Measurements from ENCODE around the gene DNAJC6.
A peak's percentile ranks its signal among the peaks of the same experiment; 100 is the strongest.
"Not testable (repeated sequence)": the region's sequence is repeated elsewhere in the genome, so short reads cannot be mapped to it uniquely, and the experiment has no call there.

The DNAJC6 gene

GRCh38 chr1:65360648-65361047 is 51.3 kb downstream of the DNAJC6 start:
- DNase-seq = no peak

- DNase-seq = no peak
Observed at GRCh38 chr1:65362545-65362944, 53.2 kb downstream of the DNAJC6 start.

- DNase-seq = no peak
Observed at GRCh38 chr1:65363484-65363883, 54.1 kb downstream of the DNAJC6 start.

- no peak for DNase-seq
Observed at GRCh38 chr1:65368403-65368802, 59.1 kb downstream of the DNAJC6 start.

- DNase-seq = no peak
Observed at GRCh38 chr1:65371544-65371943, 62.2 kb downstream of the DNAJC6 start.

GRCh38 chr1:65372557-65372956 is 63.2 kb downstream of the DNAJC6 start:
- DNase-seq = no peak

- DNase-seq = no peak
Observed at GRCh38 chr1:65377496-65378246, 68.3 kb downstream of the DNAJC6 start.

- DNase-seq = no peak
Observed at GRCh38 chr1:65378247-65378946, 69.1 kb downstream of the DNAJC6 start.

- DNase-seq = not testable (repeated sequence)
Observed at GRCh38 chr1:65384426-65384825, 75.1 kb downstream of the DNAJC6 start.

GRCh38 chr1:65386439-65386838 is 77.1 kb downstream of the DNAJC6 start:
- DNase-seq = no peak

- peak; percentile 12 for DNase-seq
Observed at GRCh38 chr1:65387821-65388220, 78.5 kb downstream of the DNAJC6 start.

GRCh38 chr1:65388908-65389695 is 79.8 kb downstream of the DNAJC6 start:
- DNase-seq = peak; percentile 13

- no peak for DNase-seq
Observed at GRCh38 chr1:65392497-65392896, 83.2 kb downstream of the DNAJC6 start.

GRCh38 chr1:65393347-65393746 is 84.0 kb downstream of the DNAJC6 start:
- peak; percentile 70 for DNase-seq

- no peak for DNase-seq
Observed at GRCh38 chr1:65393928-65394327, 84.6 kb downstream of the DNAJC6 start.

- DNase-seq = peak; percentile 55
Observed at GRCh38 chr1:65395887-65396612, 86.7 kb downstream of the DNAJC6 start.

GRCh38 chr1:65398083-65398482 is 88.7 kb downstream of the DNAJC6 start:
- no peak for DNase-seq

GRCh38 chr1:65399003-65399402 is 89.7 kb downstream of the DNAJC6 start:
- DNase-seq = no peak

GRCh38 chr1:65401612-65402011 is 92.3 kb downstream of the DNAJC6 start:
- DNase-seq = no peak

- DNase-seq = no peak
Observed at GRCh38 chr1:65404941-65405340, 95.6 kb downstream of the DNAJC6 start.

GRCh38 chr1:65407877-65408276 is 98.5 kb downstream of the DNAJC6 start:
- DNase-seq = no peak

- no peak for DNase-seq
Observed at GRCh38 chr1:65409314-65409713, 100.0 kb downstream of the DNAJC6 start.

- no peak for DNase-seq
Observed at GRCh38 chr1:65409816-65410326, 100.5 kb downstream of the DNAJC6 start.
